ENCODE results near the gene ADCY9.

The ADCY9 gene

DNA sequence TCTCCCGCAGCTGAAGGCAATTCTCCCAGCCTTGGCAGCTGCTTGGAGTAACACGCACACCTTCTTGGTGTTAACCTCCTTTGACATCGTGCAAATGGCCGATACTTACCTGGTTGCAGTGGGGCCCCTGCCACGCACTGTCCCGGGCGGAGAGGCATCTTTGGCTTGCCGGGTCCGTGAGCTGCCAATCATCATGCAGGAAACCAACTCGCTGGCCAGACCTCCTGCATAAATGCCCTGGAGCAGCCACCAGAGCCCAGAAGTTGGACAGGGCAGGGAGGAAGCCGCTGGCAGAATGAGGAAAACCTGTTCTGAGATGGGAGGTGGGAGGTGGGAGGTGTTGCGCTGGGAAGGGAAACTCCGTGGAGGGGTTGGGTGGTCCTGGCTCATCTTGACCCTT is 194.0 kb downstream of the ADCY9 start:
- TF ChIP-seq POLR2A (IDR thresholded peaks at IDR 0.05; ENCODE audit: extremely low read depth, insufficient read length) = no peak
- TF ChIP-seq, protein P1, sequence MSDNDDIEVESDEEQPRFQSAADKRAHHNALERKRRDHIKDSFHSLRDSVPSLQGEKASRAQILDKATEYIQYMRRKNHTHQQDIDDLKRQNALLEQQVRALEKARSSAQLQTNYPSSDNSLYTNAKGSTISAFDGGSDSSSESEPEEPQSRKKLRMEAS (IDR thresholded peaks at IDR 0.05; ENCODE audit: low read depth, low read length) = no peak
- no peak for TF ChIP-seq MYC (IDR thresholded peaks at IDR 0.05; ENCODE audit: low read depth, low read length)
- TF ChIP-seq, protein P2, sequence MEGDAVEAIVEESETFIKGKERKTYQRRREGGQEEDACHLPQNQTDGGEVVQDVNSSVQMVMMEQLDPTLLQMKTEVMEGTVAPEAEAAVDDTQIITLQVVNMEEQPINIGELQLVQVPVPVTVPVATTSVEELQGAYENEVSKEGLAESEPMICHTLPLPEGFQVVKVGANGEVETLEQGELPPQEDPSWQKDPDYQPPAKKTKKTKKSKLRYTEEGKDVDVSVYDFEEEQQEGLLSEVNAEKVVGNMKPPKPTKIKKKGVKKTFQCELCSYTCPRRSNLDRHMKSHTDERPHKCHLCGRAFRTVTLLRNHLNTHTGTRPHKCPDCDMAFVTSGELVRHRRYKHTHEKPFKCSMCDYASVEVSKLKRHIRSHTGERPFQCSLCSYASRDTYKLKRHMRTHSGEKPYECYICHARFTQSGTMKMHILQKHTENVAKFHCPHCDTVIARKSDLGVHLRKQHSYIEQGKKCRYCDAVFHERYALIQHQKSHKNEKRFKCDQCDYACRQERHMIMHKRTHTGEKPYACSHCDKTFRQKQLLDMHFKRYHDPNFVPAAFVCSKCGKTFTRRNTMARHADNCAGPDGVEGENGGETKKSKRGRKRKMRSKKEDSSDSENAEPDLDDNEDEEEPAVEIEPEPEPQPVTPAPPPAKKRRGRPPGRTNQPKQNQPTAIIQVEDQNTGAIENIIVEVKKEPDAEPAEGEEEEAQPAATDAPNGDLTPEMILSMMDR (IDR thresholded peaks at IDR 0.05; ENCODE audit: low read depth, low read length) = no peak
- no peak for DNase-seq (ENCODE audit: low read depth)
- H3K4me3 ChIP-seq (ENCODE audit: low read depth, low read length) = no peak overlapping the region

DNA sequence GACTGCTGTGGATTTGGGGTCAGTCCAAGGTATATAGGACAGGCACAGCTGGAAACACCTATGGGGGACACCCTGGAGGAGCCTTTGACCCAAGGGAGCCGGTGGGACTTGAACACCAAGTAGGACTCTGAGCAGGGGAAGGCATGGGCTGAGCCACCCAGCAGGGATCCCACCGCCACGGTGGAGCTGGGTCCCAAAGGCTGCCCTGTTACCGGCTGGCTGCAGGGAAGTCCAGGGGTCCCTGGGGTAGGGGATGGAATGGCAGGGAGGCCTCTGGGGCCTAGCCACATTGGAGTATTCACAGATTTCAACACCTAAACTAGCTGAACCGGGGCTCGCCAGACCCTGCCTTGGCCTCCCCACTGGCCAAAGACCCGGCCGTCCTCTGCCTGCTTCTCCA is 196.0 kb downstream of the ADCY9 start:
- TF ChIP-seq, protein P2 (IDR thresholded peaks at IDR 0.05; ENCODE audit: low read depth, low read length) = no peak
- no peak for TF ChIP-seq POLR2A (IDR thresholded peaks at IDR 0.05; ENCODE audit: extremely low read depth, insufficient read length)
- TF ChIP-seq, protein P1 (IDR thresholded peaks at IDR 0.05; ENCODE audit: low read depth, low read length) = no peak
- TF ChIP-seq MYC (IDR thresholded peaks at IDR 0.05; ENCODE audit: low read depth, low read length) = no peak
- no peak overlapping the region for H3K4me3 ChIP-seq (ENCODE audit: low read depth, low read length)
- DNase-seq (ENCODE audit: low read depth) = no peak

DNA sequence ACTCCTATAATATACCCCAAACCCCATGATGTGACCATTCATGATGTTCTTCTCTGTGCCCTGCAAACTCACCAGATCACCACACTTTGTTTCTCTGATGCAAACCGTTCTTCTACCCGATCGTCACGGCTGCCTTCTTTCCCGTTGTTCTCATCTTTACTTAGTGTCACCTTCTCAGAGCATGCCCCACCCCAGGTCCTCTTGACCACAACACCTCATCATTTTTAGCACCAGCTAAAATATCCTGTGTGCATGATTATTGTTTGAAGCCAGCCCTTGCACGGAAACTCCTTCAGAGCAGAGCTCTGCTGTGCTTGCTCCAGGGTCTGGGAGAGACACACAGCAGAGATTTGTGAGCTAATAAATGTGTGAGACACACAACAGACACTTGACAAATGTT is 196.8 kb downstream of the ADCY9 start:
- no peak for DNase-seq (ENCODE audit: low read depth)
- no peak for TF ChIP-seq POLR2A (IDR thresholded peaks at IDR 0.05; ENCODE audit: extremely low read depth, insufficient read length)
- TF ChIP-seq MYC (IDR thresholded peaks at IDR 0.05; ENCODE audit: low read depth, low read length) = no peak
- TF ChIP-seq, protein P1 (IDR thresholded peaks at IDR 0.05; ENCODE audit: low read depth, low read length) = no peak
- TF ChIP-seq, protein P2 (IDR thresholded peaks at IDR 0.05; ENCODE audit: low read depth, low read length) = no peak
- no peak overlapping the region for H3K4me3 ChIP-seq (ENCODE audit: low read depth, low read length)

DNA sequence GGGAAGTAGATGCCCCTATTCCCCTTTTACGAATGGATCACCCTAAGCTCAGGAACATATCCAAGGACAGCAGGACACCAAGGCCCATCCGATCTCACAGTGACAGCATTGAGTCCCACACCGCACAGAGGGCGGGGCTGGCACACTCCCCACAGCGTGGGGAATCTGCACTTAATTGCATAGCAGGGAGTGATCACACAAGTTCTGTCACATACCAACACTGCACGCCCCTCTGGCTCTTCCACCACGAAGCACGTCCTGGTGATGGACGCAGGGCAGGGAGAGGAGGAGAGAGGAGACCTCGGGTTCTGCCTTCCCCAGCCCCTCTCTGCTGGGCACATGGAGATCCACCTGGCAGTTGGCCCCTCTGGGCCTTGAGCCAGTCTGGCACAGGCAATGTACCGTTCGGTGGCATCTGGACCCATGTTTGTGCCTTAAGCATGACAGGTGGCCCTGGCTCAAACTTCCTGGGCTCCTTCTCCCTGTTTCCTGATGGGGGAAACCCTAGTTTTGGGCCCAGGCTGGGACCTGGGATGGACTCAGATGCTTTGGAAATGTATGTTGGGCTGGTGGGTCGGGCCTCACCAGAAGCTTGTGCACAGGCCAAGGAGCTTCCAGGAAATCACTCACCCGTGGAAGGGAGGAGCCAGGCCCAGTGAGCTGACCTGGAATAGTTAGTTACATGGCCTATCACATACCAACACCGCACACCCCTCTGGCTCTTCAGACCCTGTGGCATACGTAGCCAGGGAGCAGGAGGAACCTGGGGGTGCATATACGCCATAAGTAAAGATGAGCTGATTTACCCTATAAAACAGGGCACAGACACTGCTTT is 200.6 kb downstream of the ADCY9 start:
- DNase-seq (ENCODE audit: low read depth) = no peak
- TF ChIP-seq POLR2A (IDR thresholded peaks at IDR 0.05; ENCODE audit: extremely low read depth, insufficient read length) = no peak
- TF ChIP-seq, protein P2 (IDR thresholded peaks at IDR 0.05; ENCODE audit: low read depth, low read length) = no peak
- no peak for TF ChIP-seq MYC (IDR thresholded peaks at IDR 0.05; ENCODE audit: low read depth, low read length)
- TF ChIP-seq, protein P1 (IDR thresholded peaks at IDR 0.05; ENCODE audit: low read depth, low read length) = no peak
- no peak overlapping the region for H3K4me3 ChIP-seq (ENCODE audit: low read depth, low read length)

DNA sequence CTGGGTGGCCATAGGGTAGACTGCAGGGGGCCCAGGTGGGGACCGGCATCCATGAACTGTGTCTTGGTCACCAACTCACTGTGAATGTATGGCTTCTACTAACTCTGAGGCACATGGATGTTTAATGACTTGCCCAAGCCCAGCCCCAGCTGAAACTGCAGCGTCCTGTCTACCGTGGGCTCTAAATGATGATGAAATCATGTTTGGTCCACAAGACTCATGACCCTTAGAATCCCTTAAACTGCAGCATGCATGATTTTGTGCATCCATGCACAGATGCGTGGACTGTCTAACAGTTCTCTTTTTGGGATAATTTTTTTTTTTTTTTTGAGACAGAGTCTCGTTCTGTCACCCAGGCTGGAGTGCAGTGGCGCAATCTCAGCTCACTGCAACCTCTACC is 203.3 kb downstream of the ADCY9 start:
- TF ChIP-seq POLR2A (IDR thresholded peaks at IDR 0.05; ENCODE audit: extremely low read depth, insufficient read length) (no peak), MYC (IDR thresholded peaks at IDR 0.05; ENCODE audit: low read depth, low read length) (no peak)
- TF ChIP-seq, protein P2 (IDR thresholded peaks at IDR 0.05; ENCODE audit: low read depth, low read length) = no peak
- TF ChIP-seq, protein P1 (IDR thresholded peaks at IDR 0.05; ENCODE audit: low read depth, low read length) = no peak

More for the DNA sequence above, 203.3 kb downstream of the ADCY9 start:
- DNase-seq (ENCODE audit: low read depth) = no peak
- no peak overlapping the region for H3K4me3 ChIP-seq (ENCODE audit: low read depth, low read length)
